ENCODE data around the gene HPX.

HPX gene

GRCh38 chr11:6415797-6416196 lies 25.0 kb downstream of the HPX start:
- no peak for TF ChIP-seq ZNF274 (IDR thresholded peaks at IDR 0.05; ENCODE audit: low read depth, low read length)
- H3K4me3 ChIP-seq (ENCODE audit: low read length): no peak overlapping the region

DNA sequence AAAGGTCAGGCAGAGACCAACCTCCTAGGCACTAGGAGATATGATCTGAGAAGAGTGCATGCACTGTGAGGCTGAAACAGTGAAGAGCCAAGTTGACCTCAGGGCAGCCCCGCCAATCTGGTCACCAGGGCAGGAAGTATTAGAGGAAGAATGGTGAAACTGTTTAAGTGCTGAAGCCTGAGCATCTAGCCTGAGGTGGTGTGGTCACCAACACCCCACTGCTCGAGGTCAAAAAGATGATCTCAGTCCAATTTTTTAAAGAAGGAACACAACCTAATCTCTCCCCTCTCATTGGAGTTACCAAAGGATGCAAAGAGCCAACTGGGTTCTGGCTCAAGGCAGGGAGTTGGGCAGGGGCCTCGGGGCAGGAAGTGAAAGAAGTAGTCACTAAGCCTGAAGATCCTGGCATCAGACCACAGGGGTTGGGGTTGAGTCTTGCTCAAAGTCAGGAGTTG lies 25.9 kb downstream of the HPX start:
- H3K4me3 ChIP-seq (ENCODE audit: low read length): no peak overlapping the region
- no peak for TF ChIP-seq ZNF274 (IDR thresholded peaks at IDR 0.05; ENCODE audit: low read depth, low read length)

GRCh38 chr11:6413791-6414201 lies 27.0 kb downstream of the HPX start:
- no peak overlapping the region for H3K4me3 ChIP-seq (ENCODE audit: low read length)

GRCh38 chr11:6411594-6412031 lies 29.2 kb downstream of the HPX start:
- TF ChIP-seq ZNF274 (IDR thresholded peaks at IDR 0.05; ENCODE audit: low read depth, low read length): no peak

More at GRCh38 chr11:6413791-6414201, 27.0 kb downstream of the HPX start:
- TF ChIP-seq ZNF274 (IDR thresholded peaks at IDR 0.05; ENCODE audit: low read depth, low read length): no peak

DNA sequence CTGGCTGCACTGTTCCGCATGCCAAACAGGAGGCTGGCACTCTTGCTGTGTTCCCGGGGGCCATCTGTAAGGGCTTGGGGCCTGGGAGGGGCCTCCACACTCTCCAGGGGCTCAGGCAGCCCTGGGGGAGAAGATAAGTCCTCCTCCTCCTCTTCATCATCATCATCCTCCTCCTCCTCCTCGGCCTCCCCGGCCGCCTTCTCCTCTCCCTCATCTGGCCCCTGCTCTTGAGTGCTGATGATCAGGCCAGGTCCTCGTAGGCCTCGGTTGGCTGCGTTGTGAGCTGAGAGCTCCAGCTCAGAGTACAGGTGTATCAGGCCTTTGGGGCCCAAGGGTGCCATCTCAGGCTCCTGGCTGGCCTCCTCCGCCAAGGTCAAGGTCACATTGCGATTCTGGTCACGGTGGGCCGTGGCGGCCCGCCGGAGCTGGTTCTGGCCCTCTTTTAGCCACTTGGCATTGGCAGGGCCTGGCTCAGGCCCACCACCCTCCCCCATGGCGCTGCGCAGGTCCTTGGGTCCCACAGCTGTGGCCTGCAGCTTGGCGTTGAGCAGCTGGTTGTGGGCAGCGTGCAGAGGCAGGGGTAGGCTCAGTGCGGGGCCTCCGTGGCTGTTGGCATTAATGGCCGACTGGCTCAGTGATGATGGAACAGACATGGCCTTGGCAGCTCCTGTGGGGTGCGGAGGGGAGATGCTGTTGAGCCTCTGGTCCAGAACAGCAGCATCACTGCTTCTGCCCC lies 29.9 kb downstream of the HPX start:
- H3K4me3 ChIP-seq (ENCODE audit: low read length): no peak overlapping the region

More at GRCh38 chr11:6411594-6412031, 29.2 kb downstream of the HPX start:
- H3K4me3 ChIP-seq (ENCODE audit: low read length): no peak overlapping the region

DNA sequence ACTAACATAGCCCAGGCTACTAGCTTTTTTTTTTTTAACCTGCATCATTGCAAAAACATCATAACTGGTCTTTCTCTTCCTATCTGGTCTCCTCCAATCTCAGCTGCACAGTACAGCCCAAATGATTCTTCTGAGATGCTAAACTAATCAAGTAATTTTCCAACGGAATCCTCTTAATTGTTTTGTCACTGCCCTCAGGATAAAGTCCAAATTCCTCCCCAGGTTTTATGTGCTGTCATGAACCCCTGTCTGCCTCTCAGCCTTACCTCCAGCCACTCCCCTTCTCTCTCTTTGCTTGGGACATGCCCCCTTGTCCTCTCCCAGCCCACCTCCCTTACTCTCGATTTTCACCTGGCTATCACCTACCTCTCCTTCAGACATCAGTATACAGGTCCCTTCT lies 34.4 kb downstream of the HPX start:
- no peak for TF ChIP-seq ZNF274 (IDR thresholded peaks at IDR 0.05; ENCODE audit: low read depth, low read length)
- no peak overlapping the region for H3K4me3 ChIP-seq (ENCODE audit: low read length)

More for the DNA sequence above, 29.9 kb downstream of the HPX start:
- TF ChIP-seq ZNF274 (IDR thresholded peaks at IDR 0.05; ENCODE audit: low read depth, low read length): no peak

GRCh38 chr11:6405846-6406245 lies 34.9 kb downstream of the HPX start:
- no peak for TF ChIP-seq ZNF274 (IDR thresholded peaks at IDR 0.05; ENCODE audit: low read depth, low read length)

DNA sequence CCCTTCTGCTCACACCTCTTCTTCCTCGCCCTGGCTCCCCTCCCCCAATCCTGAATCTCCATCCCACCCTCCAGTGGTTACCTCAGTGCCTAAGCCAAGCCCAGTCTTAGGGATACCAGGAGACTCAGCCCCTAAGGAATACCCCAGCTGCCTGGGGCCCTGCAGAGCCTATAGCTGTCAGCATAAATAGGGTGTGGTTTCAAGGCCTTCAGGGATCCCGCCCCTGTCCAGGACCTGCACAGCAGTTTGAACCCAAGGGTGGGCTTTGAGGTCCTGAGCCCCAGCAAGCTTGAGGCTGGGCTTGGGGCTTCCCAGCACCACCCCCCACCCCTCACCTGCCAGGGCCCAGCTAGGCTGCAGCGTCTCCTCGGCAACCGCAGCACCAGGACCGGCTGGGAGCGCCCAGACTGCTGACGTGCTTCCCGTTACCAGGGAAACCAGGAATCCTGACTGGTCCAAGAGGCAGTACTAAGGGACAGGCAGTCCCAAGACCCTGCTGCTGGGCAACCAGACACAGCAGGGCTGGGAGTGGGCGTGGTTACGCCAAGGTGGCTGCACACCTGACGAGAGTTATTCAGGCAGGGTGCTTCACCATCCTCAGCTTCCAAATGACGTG lies 35.6 kb downstream of the HPX start:
- TF ChIP-seq ZNF274 (IDR thresholded peaks at IDR 0.05; ENCODE audit: low read depth, low read length): no peak
- no peak overlapping the region for H3K4me3 ChIP-seq (ENCODE audit: low read length)

More at GRCh38 chr11:6405846-6406245, 34.9 kb downstream of the HPX start:
- H3K4me3 ChIP-seq (ENCODE audit: low read length): no peak overlapping the region

DNA sequence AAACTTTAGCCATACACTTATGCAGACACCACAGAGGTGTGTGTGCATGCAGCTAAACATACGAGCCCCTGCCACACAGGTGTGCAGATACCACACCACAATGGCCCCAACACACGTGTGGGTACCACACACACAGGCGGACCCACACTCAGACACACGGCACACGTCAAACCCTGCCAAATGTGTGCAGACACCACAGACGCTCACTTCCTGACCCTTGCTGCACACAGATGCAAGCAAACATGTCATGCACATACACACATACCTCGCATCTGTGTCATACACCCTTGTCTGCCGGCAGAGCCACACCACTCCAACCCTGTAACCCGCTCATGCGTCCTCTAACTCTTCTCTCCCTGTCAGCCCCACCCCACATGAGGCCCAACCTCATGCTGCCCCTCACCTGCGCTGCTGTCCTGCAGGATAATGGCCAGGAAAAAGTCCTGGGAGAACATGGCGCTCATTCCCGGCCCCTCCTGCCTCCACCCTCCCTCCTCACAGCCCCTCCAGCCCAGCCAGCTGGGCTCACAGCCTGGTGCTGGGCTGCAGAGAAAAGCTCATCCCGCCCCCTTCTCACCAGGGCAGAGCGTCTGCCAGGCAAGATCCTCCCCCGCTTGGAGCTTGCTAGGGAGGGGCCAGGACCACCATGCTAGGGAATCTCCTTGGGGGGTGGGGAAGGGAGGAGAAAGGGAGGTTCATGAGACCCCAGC lies 36.3 kb downstream of the HPX start:
- no peak overlapping the region for H3K4me3 ChIP-seq (ENCODE audit: low read length)
- TF ChIP-seq ZNF274 (IDR thresholded peaks at IDR 0.05; ENCODE audit: low read depth, low read length): no peak

DNA sequence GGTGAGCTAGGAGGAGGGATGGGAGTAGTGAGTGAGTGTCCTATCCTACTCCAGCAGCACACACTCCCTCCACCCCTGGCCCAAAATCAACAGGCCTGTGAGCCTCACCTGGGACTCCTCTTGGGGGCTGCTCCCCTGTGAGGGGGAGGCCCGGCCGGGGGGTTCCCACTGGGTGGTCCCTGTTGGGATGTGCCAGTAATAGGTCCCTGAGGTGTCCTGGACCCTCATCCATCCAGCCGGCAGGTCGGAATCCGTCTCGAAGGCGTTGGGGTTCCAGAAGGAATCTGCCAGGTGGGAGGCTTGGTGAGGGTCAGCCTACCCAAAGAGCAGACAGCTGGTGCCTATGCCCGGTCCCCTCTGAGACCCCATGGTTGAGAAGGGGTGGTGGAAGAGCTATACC lies 37.2 kb downstream of the HPX start:
- no peak for TF ChIP-seq ZNF274 (IDR thresholded peaks at IDR 0.05; ENCODE audit: low read depth, low read length)
- no peak overlapping the region for H3K4me3 ChIP-seq (ENCODE audit: low read length)

DNA sequence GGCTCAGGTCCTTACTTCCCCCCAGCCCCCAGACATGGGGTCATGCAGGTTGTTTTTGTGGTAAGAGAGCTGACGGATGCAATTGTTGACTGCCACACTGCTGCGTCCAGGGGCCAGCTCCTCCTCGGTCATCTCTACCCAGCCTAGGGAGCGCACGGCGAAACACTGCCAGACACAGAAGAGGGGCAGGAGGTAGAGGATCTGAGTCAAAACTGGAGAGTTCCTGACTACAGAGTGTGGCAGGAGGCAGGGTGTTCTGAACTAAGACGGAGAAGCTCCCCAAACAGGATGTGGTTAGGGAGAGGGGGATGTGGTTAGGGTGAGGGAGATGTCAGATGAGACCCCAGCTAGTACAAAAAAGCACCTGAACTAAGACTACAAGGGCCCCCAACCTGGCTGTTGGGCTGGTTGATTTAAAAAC lies 38.2 kb downstream of the HPX start:
- no peak overlapping the region; the same call in 1 of the 2 replicates for H3K4me3 ChIP-seq (ENCODE audit: low read length)
- no peak for TF ChIP-seq ZNF274 (IDR thresholded peaks at IDR 0.05; ENCODE audit: low read depth, low read length)

DNA sequence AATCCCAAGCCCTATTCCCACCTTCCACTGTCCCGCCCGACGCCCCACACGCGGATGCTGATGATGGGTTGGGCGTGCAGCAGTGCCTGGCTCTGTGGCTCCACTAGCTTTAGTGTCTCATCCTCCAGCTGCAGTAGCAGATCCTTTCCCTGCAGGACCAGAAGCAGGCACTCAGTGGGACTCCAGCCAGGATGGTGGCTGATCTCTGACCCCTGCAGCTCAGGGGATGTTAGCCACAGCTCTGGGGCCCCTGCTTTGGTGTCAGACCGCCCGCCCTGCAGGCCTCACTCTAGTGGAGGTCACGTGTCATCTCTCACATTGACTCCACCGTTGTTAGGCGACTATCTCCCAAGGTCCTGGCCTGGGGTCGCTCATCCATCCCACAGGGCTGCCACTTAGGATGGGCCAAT lies 38.7 kb downstream of the HPX start:
- TF ChIP-seq ZNF274 (IDR thresholded peaks at IDR 0.05; ENCODE audit: low read depth, low read length): no peak
- H3K4me3 ChIP-seq (ENCODE audit: low read length): no peak overlapping the region; the same call in 1 of the 2 replicates

- TF ChIP-seq ZNF274 (IDR thresholded peaks at IDR 0.05; ENCODE audit: low read depth, low read length): no peak
- no peak overlapping the region for H3K4me3 ChIP-seq (ENCODE audit: low read length)
These were observed 39.3 kb downstream of the HPX start for GRCh38 chr11:6401464-6401863.
